GM12878 (cell line): ENCODE data around the gene CNGA1. TPM values are rescaled to one million over a fixed set of nuclear protein-coding genes. Genes with fewer than 3 reads are reported as not detected.

Experiments used
- ATF7 ChIP-seq: fragments of 450-650 bp; IDR thresholded peaks from 2 replicates; pipeline ENCODE4 v1.6.1; 2016; ENCODE audit warnings: low read depth, mild to moderate bottlenecking
- BCL11A ChIP-seq: IDR thresholded peaks from 2 replicates; pipeline ENCODE4 v1.6.1; 2011; ENCODE audit warnings: low read depth, low read length
- BHLHE40 ChIP-seq, 2 experiments: fragments of 450-650 bp in 1 of 2; IDR thresholded peaks; 2 replicates each; pipeline ENCODE4 v1.6.1; 2011 to 2017; ENCODE audit warnings: low read depth in 2 of 2, borderline replicate concordance in 1 of 2, improper control_type of control experiment in 1 of 2, low read length in 1 of 2, mild to moderate bottlenecking in 1 of 2
- CREB1 ChIP-seq: IDR thresholded peaks from 2 replicates; pipeline ENCODE4 v1.6.1; 2012; ENCODE audit warnings: low read depth, mild to moderate bottlenecking, inconsistent platforms
- EED ChIP-seq: sonication (generic); IDR thresholded peaks from 2 replicates; pipeline ENCODE4 v1.6.1; 2016; ENCODE audit warnings: antibody characterized with exemption, low read depth
- EP300 ChIP-seq, 2 experiments: fragments of 150-350 bp in 1 of 2; IDR thresholded peaks; 2 replicates each; pipeline ENCODE4 v1.6.1; 2011 to 2012; ENCODE audit warnings: low read depth in 2 of 2, low read length in 2 of 2, borderline replicate concordance in 1 of 2, improper control_type of control experiment in 1 of 2, inconsistent platforms in 1 of 2; ENCODE audit not compliant: control insufficient read depth in 1 of 2
- FOXK2 ChIP-seq: fragments of 450-650 bp; IDR thresholded peaks from 2 replicates; pipeline ENCODE4 v1.6.1; 2017; ENCODE audit warnings: mild to moderate bottlenecking, moderate library complexity
- IKZF2 ChIP-seq, 2 experiments: fragments of 450-650 bp; IDR thresholded peaks; 2 replicates each; pipeline ENCODE4 v1.6.1; 2017; ENCODE audit warnings: mild to moderate bottlenecking in 2 of 2, moderate library complexity in 2 of 2
- JUNB ChIP-seq: IDR thresholded peaks from 2 replicates; pipeline ENCODE4 v1.6.1; 2016; ENCODE audit warnings: antibody characterized with exemption, mild to moderate bottlenecking
- NFXL1 ChIP-seq: fragments of 450-650 bp; IDR thresholded peaks from 2 replicates; pipeline ENCODE4 v1.6.1; 2017; ENCODE audit warnings: antibody characterized with exemption, mild to moderate bottlenecking, borderline replicate concordance
- NR2C2 ChIP-seq: IDR thresholded peaks from 2 replicates; pipeline ENCODE4 v1.6.1; 2011; ENCODE audit warnings: borderline replicate concordance, low read depth; ENCODE audit not compliant: control insufficient read depth, insufficient read length
- NR2F1 ChIP-seq: fragments of 450-650 bp; conservative IDR thresholded peaks from 2 replicates; pipeline ENCODE4 v1.6.1; 2017; ENCODE audit warnings: mild to moderate bottlenecking
- RFX5 ChIP-seq: IDR thresholded peaks from 2 replicates; pipeline ENCODE4 v1.6.1; 2011; ENCODE audit warnings: low read depth, low read length, improper control_type of control experiment
- RUNX3 ChIP-seq: IDR thresholded peaks from 2 replicates; pipeline ENCODE4 v1.6.1; 2012; ENCODE audit warnings: low read length, inconsistent platforms
- SIX5 ChIP-seq: IDR thresholded peaks from 2 replicates; pipeline ENCODE4 v1.6.1; 2011; ENCODE audit warnings: mild to moderate bottlenecking, low read depth, low read length, moderate library complexity; ENCODE audit not compliant: severe bottlenecking
- ZSCAN29 ChIP-seq: fragments of 450-650 bp; IDR thresholded peaks from 2 replicates; pipeline ENCODE4 v1.6.1; 2017; ENCODE audit warnings: mild to moderate bottlenecking, moderate library complexity
- ZZZ3 ChIP-seq: IDR thresholded peaks from 2 replicates; pipeline ENCODE4 v1.6.1; 2011; ENCODE audit warnings: low read depth; ENCODE audit not compliant: control insufficient read depth, insufficient read length
- polyA plus RNA-seq, 11 experiments: library from polyadenylated mRNA; depleted of rRNA in 4 of 11; unstranded in 6 of 11; stranded (reverse) in 5 of 11; fragments of >200 nt; fragmentation: Nextera tagmentation in 4 of 11; fragmentation: Illumina TruSeq in 1 of 11; extraction: Ambion mirVana in 4 of 11; extraction: Trizol in 1 of 11; gene quantifications; 1 replicate in 1 of 11; 2 replicates in 10 of 11; pipeline versions ENCODE4 v1.2.1 to v1.2.3, GENCODE V29; 2011 to 2016; ENCODE audit warnings: inconsistent platforms in 2 of 11, missing spikeins in 2 of 11, low read depth in 1 of 11
- total RNA-seq, 4 experiments: library from RNA; depleted of rRNA in 3 of 4; stranded (reverse); fragments of >200 nt in 3 of 4; fragmentation: Illumina TruSeq in 1 of 4; extraction: Trizol in 1 of 4; gene quantifications; 2 replicates each; pipeline versions ENCODE4 v1.2.1 to v1.2.3, GENCODE V29; 2013 to 2021
- TF ChIP-seq, protein P1 (sequence below): fragments of 450-650 bp; IDR thresholded peaks from 2 replicates; pipeline ENCODE4 v1.6.1; 2017; ENCODE audit warnings: mild to moderate bottlenecking, moderate library complexity
- TF ChIP-seq, protein P2 (sequence below): fragments of 450-650 bp; IDR thresholded peaks from 2 replicates; pipeline ENCODE4 v1.6.1; 2018; ENCODE audit warnings: mild to moderate bottlenecking, low read depth, moderate library complexity; ENCODE audit not compliant: partially characterized antibody
- TF ChIP-seq, protein P3 (sequence below): fragments of 450-650 bp; IDR thresholded peaks from 2 replicates; pipeline ENCODE4 v1.6.1; 2016; ENCODE audit warnings: mild to moderate bottlenecking
- TF ChIP-seq, protein P4 (sequence below): fragments of 450-650 bp; IDR thresholded peaks from 2 replicates; pipeline ENCODE4 v1.6.1; 2016; ENCODE audit warnings: mild to moderate bottlenecking

The CNGA1 gene
- total and polyA plus RNA-seq, 10 of the 15 experiments (the other 5 are each of a cell fraction or from before 2014, with no cell fraction given): 0.38 to 14.2 (median 5.1) TPM

DNA sequence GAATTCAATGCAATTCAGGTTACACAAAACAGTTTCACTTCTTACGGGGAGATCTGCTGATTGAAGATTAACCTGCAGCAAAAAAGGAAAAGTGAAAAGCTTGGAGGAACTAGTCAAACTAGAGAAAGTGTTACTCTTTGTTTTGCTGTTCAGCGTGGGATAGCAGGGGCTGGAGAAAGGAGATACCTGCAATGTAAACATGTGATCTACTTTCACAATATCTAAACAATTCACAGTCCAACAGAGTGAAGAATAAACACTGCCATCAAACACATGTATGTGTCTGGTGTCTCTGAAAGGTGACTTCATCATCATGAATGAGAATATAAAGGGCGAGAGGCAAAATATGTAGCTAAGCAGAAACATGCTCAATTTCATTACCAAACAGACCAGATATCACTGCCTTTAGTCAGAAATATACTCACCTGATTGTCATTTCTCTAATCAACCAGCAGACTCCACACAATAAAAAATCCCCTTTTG is 26.5 kb upstream of the CNGA1 start (continued):
- peak in 1 of 2 experiments; percentile 39; a peak in 1 of 4 replicates for TF ChIP-seq BHLHE40 (IDR thresholded peaks at IDR 0.05; ENCODE audit: borderline replicate concordance in 1 of 2, low read depth in 2 of 2, low read length in 1 of 2)
- no peak for TF ChIP-seq NR2F1
- no peak for TF ChIP-seq FOXK2
- TF ChIP-seq SIX5: no peak
- no peak for TF ChIP-seq BCL11A
- TF ChIP-seq ZZZ3: no peak
- TF ChIP-seq, protein P1, sequence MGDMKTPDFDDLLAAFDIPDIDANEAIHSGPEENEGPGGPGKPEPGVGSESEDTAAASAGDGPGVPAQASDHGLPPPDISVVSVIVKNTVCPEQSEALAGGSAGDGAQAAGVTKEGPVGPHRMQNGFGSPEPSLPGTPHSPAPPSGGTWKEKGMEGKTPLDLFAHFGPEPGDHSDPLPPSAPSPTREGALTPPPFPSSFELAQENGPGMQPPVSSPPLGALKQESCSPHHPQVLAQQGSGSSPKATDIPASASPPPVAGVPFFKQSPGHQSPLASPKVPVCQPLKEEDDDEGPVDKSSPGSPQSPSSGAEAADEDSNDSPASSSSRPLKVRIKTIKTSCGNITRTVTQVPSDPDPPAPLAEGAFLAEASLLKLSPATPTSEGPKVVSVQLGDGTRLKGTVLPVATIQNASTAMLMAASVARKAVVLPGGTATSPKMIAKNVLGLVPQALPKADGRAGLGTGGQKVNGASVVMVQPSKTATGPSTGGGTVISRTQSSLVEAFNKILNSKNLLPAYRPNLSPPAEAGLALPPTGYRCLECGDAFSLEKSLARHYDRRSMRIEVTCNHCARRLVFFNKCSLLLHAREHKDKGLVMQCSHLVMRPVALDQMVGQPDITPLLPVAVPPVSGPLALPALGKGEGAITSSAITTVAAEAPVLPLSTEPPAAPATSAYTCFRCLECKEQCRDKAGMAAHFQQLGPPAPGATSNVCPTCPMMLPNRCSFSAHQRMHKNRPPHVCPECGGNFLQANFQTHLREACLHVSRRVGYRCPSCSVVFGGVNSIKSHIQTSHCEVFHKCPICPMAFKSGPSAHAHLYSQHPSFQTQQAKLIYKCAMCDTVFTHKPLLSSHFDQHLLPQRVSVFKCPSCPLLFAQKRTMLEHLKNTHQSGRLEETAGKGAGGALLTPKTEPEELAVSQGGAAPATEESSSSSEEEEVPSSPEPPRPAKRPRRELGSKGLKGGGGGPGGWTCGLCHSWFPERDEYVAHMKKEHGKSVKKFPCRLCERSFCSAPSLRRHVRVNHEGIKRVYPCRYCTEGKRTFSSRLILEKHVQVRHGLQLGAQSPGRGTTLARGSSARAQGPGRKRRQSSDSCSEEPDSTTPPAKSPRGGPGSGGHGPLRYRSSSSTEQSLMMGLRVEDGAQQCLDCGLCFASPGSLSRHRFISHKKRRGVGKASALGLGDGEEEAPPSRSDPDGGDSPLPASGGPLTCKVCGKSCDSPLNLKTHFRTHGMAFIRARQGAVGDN: no peak
- TF ChIP-seq, protein P2, sequence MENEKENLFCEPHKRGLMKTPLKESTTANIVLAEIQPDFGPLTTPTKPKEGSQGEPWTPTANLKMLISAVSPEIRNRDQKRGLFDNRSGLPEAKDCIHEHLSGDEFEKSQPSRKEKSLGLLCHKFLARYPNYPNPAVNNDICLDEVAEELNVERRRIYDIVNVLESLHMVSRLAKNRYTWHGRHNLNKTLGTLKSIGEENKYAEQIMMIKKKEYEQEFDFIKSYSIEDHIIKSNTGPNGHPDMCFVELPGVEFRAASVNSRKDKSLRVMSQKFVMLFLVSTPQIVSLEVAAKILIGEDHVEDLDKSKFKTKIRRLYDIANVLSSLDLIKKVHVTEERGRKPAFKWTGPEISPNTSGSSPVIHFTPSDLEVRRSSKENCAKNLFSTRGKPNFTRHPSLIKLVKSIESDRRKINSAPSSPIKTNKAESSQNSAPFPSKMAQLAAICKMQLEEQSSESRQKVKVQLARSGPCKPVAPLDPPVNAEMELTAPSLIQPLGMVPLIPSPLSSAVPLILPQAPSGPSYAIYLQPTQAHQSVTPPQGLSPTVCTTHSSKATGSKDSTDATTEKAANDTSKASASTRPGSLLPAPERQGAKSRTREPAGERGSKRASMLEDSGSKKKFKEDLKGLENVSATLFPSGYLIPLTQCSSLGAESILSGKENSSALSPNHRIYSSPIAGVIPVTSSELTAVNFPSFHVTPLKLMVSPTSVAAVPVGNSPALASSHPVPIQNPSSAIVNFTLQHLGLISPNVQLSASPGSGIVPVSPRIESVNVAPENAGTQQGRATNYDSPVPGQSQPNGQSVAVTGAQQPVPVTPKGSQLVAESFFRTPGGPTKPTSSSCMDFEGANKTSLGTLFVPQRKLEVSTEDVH: no peak
- TF ChIP-seq ATF7: peak; percentile 85
- peak; percentile 51; the same call in 1 of the 2 replicates for TF ChIP-seq EED
- TF ChIP-seq, protein P3, sequence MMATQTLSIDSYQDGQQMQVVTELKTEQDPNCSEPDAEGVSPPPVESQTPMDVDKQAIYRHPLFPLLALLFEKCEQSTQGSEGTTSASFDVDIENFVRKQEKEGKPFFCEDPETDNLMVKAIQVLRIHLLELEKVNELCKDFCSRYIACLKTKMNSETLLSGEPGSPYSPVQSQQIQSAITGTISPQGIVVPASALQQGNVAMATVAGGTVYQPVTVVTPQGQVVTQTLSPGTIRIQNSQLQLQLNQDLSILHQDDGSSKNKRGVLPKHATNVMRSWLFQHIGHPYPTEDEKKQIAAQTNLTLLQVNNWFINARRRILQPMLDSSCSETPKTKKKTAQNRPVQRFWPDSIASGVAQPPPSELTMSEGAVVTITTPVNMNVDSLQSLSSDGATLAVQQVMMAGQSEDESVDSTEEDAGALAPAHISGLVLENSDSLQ: no peak
- TF ChIP-seq IKZF2 (IDR thresholded peaks at IDR 0.05): peak; percentile 76 to 85
- TF ChIP-seq ZSCAN29: no peak
- peak in 1 of 2 experiments; percentile 19; a peak in 1 of 4 replicates for TF ChIP-seq EP300 (IDR thresholded peaks at IDR 0.05; ENCODE audit: borderline replicate concordance in 1 of 2, control insufficient read depth in 1 of 2, low read depth in 2 of 2, low read length in 2 of 2)
- TF ChIP-seq, protein P4, sequence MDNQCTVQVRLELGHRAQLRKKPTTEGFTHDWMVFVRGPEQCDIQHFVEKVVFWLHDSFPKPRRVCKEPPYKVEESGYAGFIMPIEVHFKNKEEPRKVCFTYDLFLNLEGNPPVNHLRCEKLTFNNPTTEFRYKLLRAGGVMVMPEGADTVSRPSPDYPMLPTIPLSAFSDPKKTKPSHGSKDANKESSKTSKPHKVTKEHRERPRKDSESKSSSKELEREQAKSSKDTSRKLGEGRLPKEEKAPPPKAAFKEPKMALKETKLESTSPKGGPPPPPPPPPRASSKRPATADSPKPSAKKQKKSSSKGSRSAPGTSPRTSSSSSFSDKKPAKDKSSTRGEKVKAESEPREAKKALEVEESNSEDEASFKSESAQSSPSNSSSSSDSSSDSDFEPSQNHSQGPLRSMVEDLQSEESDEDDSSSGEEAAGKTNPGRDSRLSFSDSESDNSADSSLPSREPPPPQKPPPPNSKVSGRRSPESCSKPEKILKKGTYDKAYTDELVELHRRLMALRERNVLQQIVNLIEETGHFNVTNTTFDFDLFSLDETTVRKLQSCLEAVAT: 0 out of 2 replicates have a peak, but pooled peaks have one; percentile 32
- TF ChIP-seq RFX5: no peak
- no peak for TF ChIP-seq NR2C2
- no peak for TF ChIP-seq NFXL1
- peak; percentile 26; the same call in 1 of the 2 replicates for TF ChIP-seq RUNX3
- TF ChIP-seq CREB1: no peak
- TF ChIP-seq JUNB: peak; percentile 41
